Thyroid gland (tissue), 4 donors: ENCODE measurements around the gene APMAP.

Experiments
- CTCF ChIP-seq, 6 experiments: fragments of 200-600 bp in 3 of 6; fragments of 450-650 bp in 3 of 6; sonication (generic) in 3 of 6; IDR thresholded peaks; one replicate each; pipeline ENCODE4 v1.5.1; 2016 to 2019; ENCODE audit warnings: antibody characterized with exemption in 6 of 6, mild to moderate bottlenecking in 2 of 6, inconsistent platforms in 1 of 6, moderate library complexity in 1 of 6
- POLR2A ChIP-seq, 2 donors: fragments of 450-650 bp; IDR thresholded peaks; one replicate each; pipeline ENCODE4 v1.6.1; 2017; ENCODE audit warnings: antibody characterized with exemption in 2 of 2, mild to moderate bottlenecking in 2 of 2, moderate library complexity in 1 of 2

GRCh38 chr20:25039697-25040437 is 47.3 kb upstream of the APMAP start:
- peak in 2 of 6 experiments; percentile 20 to 30 for TF ChIP-seq CTCF (IDR thresholded peaks at IDR 0.05)
- TF ChIP-seq POLR2A (IDR thresholded peaks at IDR 0.05): peak in 1 of 2 donors; percentile 22
